Lower lobe of right lung (tissue), 2 donors: ENCODE results near the gene KLHL25. TPM values are rescaled to one million over a fixed set of nuclear protein-coding genes. Genes with fewer than 3 reads are reported as not detected.

Source experiments
- ATAC-seq, 2 donors: fragments of 200-7000 bp; cut with Tn5 transposase; one replicate each; pipeline ENCODE4 v1.9.1; 2020 to 2022; ENCODE audit warnings: mild to moderate bottlenecking in 2 of 2, moderate library complexity in 2 of 2
- DNase-seq: peaks from one replicate; pipeline ENCODE4 v3.0.0-alpha.2; 2020
- H3K27ac ChIP-seq: fragments of 200-600 bp; one replicate; pipeline ENCODE4 v1.8.0; 2022
- H3K27me3 ChIP-seq: fragments of 200-600 bp; one replicate; pipeline ENCODE4 v1.8.0; 2022; ENCODE audit warnings: low read depth
- H3K36me3 ChIP-seq: fragments of 200-600 bp; one replicate; pipeline ENCODE4 v1.8.0; 2022; ENCODE audit warnings: mild to moderate bottlenecking
- H3K4me1 ChIP-seq: fragments of 200-600 bp; one replicate; pipeline ENCODE4 v1.8.0; 2022
- H3K4me3 ChIP-seq: fragments of 200-600 bp; one replicate; pipeline ENCODE4 v1.8.0; 2022; ENCODE audit warnings: mild to moderate bottlenecking
- H3K9me3 ChIP-seq: fragments of 200-600 bp; one replicate; pipeline ENCODE4 v1.8.0; 2022
- CTCF ChIP-seq: fragments of 200-600 bp; IDR thresholded peaks from one replicate; pipeline ENCODE4 v1.8.0; 2022; ENCODE audit warnings: antibody characterized with exemption, mild to moderate bottlenecking
- intact Hi-C: fragments of 100-400 bp; cut with DNase I; formaldehyde crosslinking; loops from one replicate; pipeline ENCODE4 v1.11.0; 2022
- total RNA-seq: library from RNA; stranded (reverse); fragmentation: NEBNext Ultra II Directional; extraction: Animal tissue kit (Norgen Biotek cat#: 25700); gene quantifications from one replicate; pipeline ENCODE4 v1.2.1, GENCODE V29; 2021
- donor health status: DM: no; HTN: yes; CAD: no; lungs with severe emphysema.

Gene KLHL25
- total RNA-seq, 1 donor from 2014 or later, result 3.0 TPM

- peaks cover 15% of the 10 kb centered on the region for H3K4me1 ChIP-seq
- H3K27ac ChIP-seq, result no peak overlapping the region
- intact Hi-C loops, result no loop called here
- H3K27me3 ChIP-seq, result no peaks in the 10 kb centered on the region
- ATAC-seq (no peak), DNase-seq (no peak)
- TF ChIP-seq CTCF, result no peak
- no peak overlapping the region for H3K4me3 ChIP-seq
- no peaks in the 10 kb centered on the region for H3K9me3 ChIP-seq
- no peaks in the 10 kb centered on the region for H3K36me3 ChIP-seq
Measured at GRCh38 chr15:85779249-85779648, 15.5 kb downstream of the KLHL25 start.

- no peak for TF ChIP-seq CTCF
- Histone ChIP-seq H3K4me1 (peaks cover 15% of the 10 kb centered on the region), H3K27me3 (no peaks in the 10 kb centered on the region), H3K4me3 (no peak overlapping the region), H3K36me3 (no peaks in the 10 kb centered on the region), H3K9me3 (no peaks in the 10 kb centered on the region), H3K27ac (no peak overlapping the region)
- intact Hi-C loops, result no loop called here
- DNase-seq (no peak), ATAC-seq (peak; percentile 41 to 55)
Measured at GRCh38 chr15:85778107-85778776, 16.5 kb downstream of the KLHL25 start.

GRCh38 chr15:85777250-85778106, 17.2 kb downstream of the KLHL25 start:
- Histone ChIP-seq H3K36me3 (no peaks in the 10 kb centered on the region), H3K4me1 (peaks cover 22% of the 10 kb centered on the region), H3K27ac (no peak overlapping the region), H3K9me3 (no peaks in the 10 kb centered on the region), H3K27me3 (no peaks in the 10 kb centered on the region), H3K4me3 (no peak overlapping the region)
- no peak for TF ChIP-seq CTCF
- DNase-seq (peak; percentile 74), ATAC-seq (peak; percentile 90)
- intact Hi-C loops, result no loop called here

GRCh38 chr15:85773970-85774369, 20.8 kb downstream of the KLHL25 start:
- H3K4me3 ChIP-seq, result no peak overlapping the region
- intact Hi-C loops, result no loop called here
- ATAC-seq (no peak), DNase-seq (no peak)
- no peaks in the 10 kb centered on the region for H3K9me3 ChIP-seq
- H3K27me3 ChIP-seq, result no peaks in the 10 kb centered on the region
- H3K4me1 ChIP-seq, result peaks cover 41% of the 10 kb centered on the region
- no peaks in the 10 kb centered on the region for H3K36me3 ChIP-seq
- no peak overlapping the region for H3K27ac ChIP-seq
- no peak for TF ChIP-seq CTCF

GRCh38 chr15:85773249-85773648, 21.5 kb downstream of the KLHL25 start:
- Histone ChIP-seq H3K4me3 (no peak overlapping the region), H3K4me1 (peaks cover 35% of the 10 kb centered on the region), H3K27me3 (no peaks in the 10 kb centered on the region), H3K9me3 (no peaks in the 10 kb centered on the region), H3K36me3 (no peaks in the 10 kb centered on the region), H3K27ac (no peak overlapping the region)
- no peak for ATAC-seq
- TF ChIP-seq CTCF, result no peak
- DNase-seq, result no peak
- intact Hi-C loops, result no loop called here
